Effector memory CD4-positive, alpha-beta T cell (primary cell): ENCODE results near the gene PRR32.

Source experiments
- DNase-seq, 3 donors: peaks; one replicate each; pipeline ENCODE4 v3.0.0-alpha.2; 2020
- H3K27ac ChIP-seq: 2 replicates; pipeline ENCODE4 v1.7.0; 2013; ENCODE audit warnings: mild to moderate bottlenecking, low read length, moderate library complexity; ENCODE audit not compliant: insufficient read depth, poor library complexity, severe bottlenecking
- H3K27me3 ChIP-seq: replicated peaks from 2 replicates; pipeline ENCODE4 v1.7.0; 2013; ENCODE audit warnings: mild to moderate bottlenecking, low read length; ENCODE audit not compliant: insufficient read depth, control insufficient read depth, poor library complexity, severe bottlenecking
- H3K36me3 ChIP-seq: 2 replicates; pipeline ENCODE4 v1.7.0; 2013; ENCODE audit warnings: mild to moderate bottlenecking, low read length, moderate library complexity; ENCODE audit not compliant: control insufficient read depth, insufficient read depth
- H3K4me1 ChIP-seq: 2 replicates; pipeline ENCODE4 v1.7.0; 2013; ENCODE audit warnings: low read length, mild to moderate bottlenecking; ENCODE audit not compliant: control insufficient read depth, insufficient read depth, poor library complexity, severe bottlenecking
- H3K4me3 ChIP-seq: 2 replicates; pipeline ENCODE4 v1.7.0; 2013; ENCODE audit warnings: low read length, low read depth, mild to moderate bottlenecking; ENCODE audit not compliant: insufficient read depth, poor library complexity, severe bottlenecking
- H3K9me3 ChIP-seq: 2 replicates; pipeline ENCODE4 v1.7.0; 2013; ENCODE audit warnings: mild to moderate bottlenecking, low read length, moderate library complexity; ENCODE audit not compliant: control insufficient read depth

Gene PRR32

GRCh38 chrX:126836186-126836585, 16.7 kb downstream of the PRR32 start:
- Histone ChIP-seq H3K27me3 (no peaks in the 10 kb centered on the region), H3K4me3 (no peak overlapping the region), H3K27ac (no peak overlapping the region)

GRCh38 chrX:126847143-126847542, 27.6 kb downstream of the PRR32 start:
- no peaks in the 10 kb centered on the region for H3K9me3 ChIP-seq
- H3K4me3 ChIP-seq: no peak overlapping the region
- DNase-seq: no peak
- H3K27me3 ChIP-seq: no peaks in the 10 kb centered on the region
- no peaks in the 10 kb centered on the region for H3K36me3 ChIP-seq
- H3K4me1 ChIP-seq: no peaks in the 10 kb centered on the region
- no peak overlapping the region for H3K27ac ChIP-seq

More at GRCh38 chrX:126836186-126836585, 16.7 kb downstream of the PRR32 start:
- Histone ChIP-seq H3K9me3 (no peaks in the 10 kb centered on the region), H3K36me3 (no peaks in the 10 kb centered on the region), H3K4me1 (no peaks in the 10 kb centered on the region)
- no peak for DNase-seq

GRCh38 chrX:126855839-126856524, 36.5 kb downstream of the PRR32 start:
- Histone ChIP-seq H3K27ac (no peak overlapping the region), H3K4me1 (no peaks in the 10 kb centered on the region), H3K36me3 (no peaks in the 10 kb centered on the region), H3K9me3 (no peaks in the 10 kb centered on the region), H3K27me3 (no peaks in the 10 kb centered on the region), H3K4me3 (no peak overlapping the region)
- no peak for DNase-seq
